Measurements from ENCODE around the gene FGF8. TPM values are rescaled to one million over a fixed set of nuclear protein-coding genes. Genes with fewer than 3 reads are reported as not detected.

Gene FGF8
- total RNA-seq, 3 donors from 2014 or later (not counting 1 experiment from before 2014, with no cell fraction given) = not detected

DNA sequence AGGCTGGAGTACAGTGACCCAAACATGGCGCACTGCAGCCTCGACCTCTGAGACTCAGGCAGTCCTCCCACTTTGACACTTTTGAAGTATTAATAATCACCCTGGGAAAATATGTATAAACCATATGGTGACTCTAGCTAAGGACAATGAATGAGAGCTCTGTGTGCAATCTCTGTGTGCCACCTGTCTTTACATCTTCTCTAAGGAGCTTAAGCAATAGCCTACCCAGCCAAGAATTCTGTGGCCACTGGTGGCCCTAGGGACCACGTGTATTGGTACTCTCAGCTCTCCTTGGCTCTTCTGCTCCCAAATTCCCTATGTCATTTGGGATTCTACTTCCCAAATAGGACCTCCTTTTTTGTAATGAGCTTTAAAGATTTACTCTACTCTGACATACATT lies 23.7 kb downstream of the FGF8 start:
- H3K36me3 ChIP-seq (ENCODE audit: control insufficient read depth, insufficient read depth, low read length) = no peaks in the 10 kb centered on the region
- intact Hi-C loops (cut with micrococcal nuclease) = no loop called here
- ATAC-seq (no peak), DNase-seq (no peak)
- H3K27ac ChIP-seq (ENCODE audit: low read length) = no peak overlapping the region
- TF ChIP-seq, protein P1, sequence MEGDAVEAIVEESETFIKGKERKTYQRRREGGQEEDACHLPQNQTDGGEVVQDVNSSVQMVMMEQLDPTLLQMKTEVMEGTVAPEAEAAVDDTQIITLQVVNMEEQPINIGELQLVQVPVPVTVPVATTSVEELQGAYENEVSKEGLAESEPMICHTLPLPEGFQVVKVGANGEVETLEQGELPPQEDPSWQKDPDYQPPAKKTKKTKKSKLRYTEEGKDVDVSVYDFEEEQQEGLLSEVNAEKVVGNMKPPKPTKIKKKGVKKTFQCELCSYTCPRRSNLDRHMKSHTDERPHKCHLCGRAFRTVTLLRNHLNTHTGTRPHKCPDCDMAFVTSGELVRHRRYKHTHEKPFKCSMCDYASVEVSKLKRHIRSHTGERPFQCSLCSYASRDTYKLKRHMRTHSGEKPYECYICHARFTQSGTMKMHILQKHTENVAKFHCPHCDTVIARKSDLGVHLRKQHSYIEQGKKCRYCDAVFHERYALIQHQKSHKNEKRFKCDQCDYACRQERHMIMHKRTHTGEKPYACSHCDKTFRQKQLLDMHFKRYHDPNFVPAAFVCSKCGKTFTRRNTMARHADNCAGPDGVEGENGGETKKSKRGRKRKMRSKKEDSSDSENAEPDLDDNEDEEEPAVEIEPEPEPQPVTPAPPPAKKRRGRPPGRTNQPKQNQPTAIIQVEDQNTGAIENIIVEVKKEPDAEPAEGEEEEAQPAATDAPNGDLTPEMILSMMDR (IDR thresholded peaks at IDR 0.05) = no peak
- Mint-ChIP-seq H3K27me3 (ENCODE audit: low read depth in 2 of 2) (peaks cover 21 to 30% of the 10 kb centered on the region in 2 donors), H3K9me3 (no peaks in the 10 kb centered on the region), H3K4me3 (no peak overlapping the region), H3K36me3 (no peaks in the 10 kb centered on the region), H3K27ac (no peak overlapping the region), H3K4me1 (no peaks in the 10 kb centered on the region)
- WGBS (ENCODE audit: insufficient coverage) = 86% methylated on average over 3 of the region's 3 CpGs
- H3K27me3 ChIP-seq (ENCODE audit: control insufficient read depth, insufficient read depth, low read length) = peaks cover 3% of the 10 kb centered on the region
- no peaks in the 10 kb centered on the region for H3K9me3 ChIP-seq (ENCODE audit: control insufficient read depth, insufficient read depth, low read length)
- H3K4me3 ChIP-seq (ENCODE audit: low read length) = no peak overlapping the region
- H3K4me1 ChIP-seq (ENCODE audit: control insufficient read depth, insufficient read depth, low read length) = no peaks in the 10 kb centered on the region

DNA sequence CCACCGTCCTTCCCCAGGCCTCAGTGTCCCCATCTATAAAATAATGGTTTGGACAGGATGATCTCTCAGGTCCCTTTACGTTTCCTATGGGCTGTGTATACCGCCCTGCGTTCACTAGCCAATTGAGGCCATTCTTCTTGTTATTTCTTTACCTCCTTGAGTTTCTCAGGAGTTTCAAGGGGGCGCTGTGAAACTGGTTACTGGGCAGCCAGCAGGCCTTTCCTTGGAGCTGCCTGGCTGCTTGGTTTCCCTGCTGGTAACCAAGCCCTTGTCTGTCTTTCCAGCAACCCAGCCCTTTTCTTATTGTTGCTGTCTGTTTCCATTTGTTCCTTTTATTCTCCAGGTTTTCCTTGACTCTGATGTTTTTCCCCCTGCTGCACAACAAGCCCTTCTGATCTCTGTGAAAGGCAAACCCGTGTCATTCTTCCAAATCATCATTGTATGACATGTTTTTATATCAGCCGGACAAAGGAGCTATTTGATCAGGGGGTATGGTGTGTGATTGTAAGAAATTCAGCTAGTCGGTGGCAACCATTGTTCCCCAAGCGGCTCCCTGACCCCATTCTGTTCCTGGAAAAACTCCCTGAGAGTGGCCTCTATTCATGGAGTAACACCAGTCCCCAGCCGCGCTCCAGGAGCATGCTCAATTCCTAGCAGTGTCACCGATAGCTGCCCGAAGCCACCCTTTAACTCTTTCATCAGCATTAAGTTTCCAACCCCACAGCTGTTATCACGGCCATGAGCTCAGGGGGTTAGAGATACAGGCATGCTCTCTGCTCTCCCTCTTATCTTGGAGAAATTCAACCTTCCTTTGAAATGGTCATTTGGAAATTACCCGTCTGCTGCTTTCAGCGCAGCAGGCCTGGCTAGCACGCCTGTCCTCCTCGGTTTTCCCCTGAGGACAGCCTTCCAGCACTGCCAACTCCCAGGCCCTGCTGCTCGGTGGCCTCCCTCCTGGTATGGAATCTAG lies 26.6 kb downstream of the FGF8 start:
- WGBS (ENCODE audit: insufficient coverage) = 91% methylated on average over 19 of the region's 19 CpGs
- DNase-seq = no peak

DNA sequence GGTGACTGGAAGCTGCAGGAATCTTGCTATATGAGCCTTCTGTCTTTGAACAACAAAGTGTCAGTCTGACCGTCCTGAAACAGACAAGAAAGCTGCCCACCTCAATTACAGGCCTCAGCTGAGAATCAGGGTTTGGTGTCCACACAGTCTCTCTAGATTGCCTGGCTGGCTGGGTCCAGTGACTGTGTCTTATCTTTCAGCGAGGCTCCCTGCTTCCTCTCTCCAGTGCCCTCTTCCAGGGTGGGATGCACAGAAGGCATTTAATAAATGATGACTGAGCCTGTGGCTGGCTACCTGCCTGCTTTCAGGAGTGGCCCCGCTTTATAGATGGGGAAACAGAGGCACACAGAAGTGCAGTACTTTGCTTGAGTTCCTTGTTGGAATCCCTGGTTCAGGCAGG lies 27.4 kb downstream of the FGF8 start:
- intact Hi-C loops (cut with micrococcal nuclease) = no loop called here

More for the DNA sequence above, 26.6 kb downstream of the FGF8 start:
- no peaks in the 10 kb centered on the region for H3K4me1 ChIP-seq (ENCODE audit: control insufficient read depth, insufficient read depth, low read length)
- H3K4me3 ChIP-seq (ENCODE audit: low read length) = no peak overlapping the region
- no peaks in the 10 kb centered on the region for H3K9me3 ChIP-seq (ENCODE audit: control insufficient read depth, insufficient read depth, low read length)
- Mint-ChIP-seq H3K27ac (no peak overlapping the region), H3K27me3 (ENCODE audit: low read depth in 2 of 2) (peaks cover 13 to 22% of the 10 kb centered on the region in 2 donors), H3K4me1 (no peaks in the 10 kb centered on the region), H3K36me3 (no peaks in the 10 kb centered on the region), H3K9me3 (no peaks in the 10 kb centered on the region), H3K4me3 (no peak overlapping the region)
- ATAC-seq = no peak
- intact Hi-C loops (cut with micrococcal nuclease) = no loop called here
- no peak overlapping the region for H3K27ac ChIP-seq (ENCODE audit: low read length)
- TF ChIP-seq, protein P1 (IDR thresholded peaks at IDR 0.05) = no peak
- peaks cover 3% of the 10 kb centered on the region for H3K27me3 ChIP-seq (ENCODE audit: control insufficient read depth, insufficient read depth, low read length)
- H3K36me3 ChIP-seq (ENCODE audit: control insufficient read depth, insufficient read depth, low read length) = no peaks in the 10 kb centered on the region

More for the DNA sequence above, 27.4 kb downstream of the FGF8 start:
- no peaks in the 10 kb centered on the region for H3K4me1 Mint-ChIP-seq
- Histone ChIP-seq H3K4me3 (ENCODE audit: low read length) (no peak overlapping the region), H3K36me3 (ENCODE audit: control insufficient read depth, insufficient read depth, low read length) (no peaks in the 10 kb centered on the region), H3K4me1 (ENCODE audit: control insufficient read depth, insufficient read depth, low read length) (no peaks in the 10 kb centered on the region), H3K27ac (ENCODE audit: low read length) (no peak overlapping the region), H3K9me3 (ENCODE audit: control insufficient read depth, insufficient read depth, low read length) (no peaks in the 10 kb centered on the region), H3K27me3 (ENCODE audit: control insufficient read depth, insufficient read depth, low read length) (peaks cover 3% of the 10 kb centered on the region)
- ATAC-seq = no peak
- TF ChIP-seq, protein P1 (IDR thresholded peaks at IDR 0.05) = no peak
- no peaks in the 10 kb centered on the region for H3K9me3 Mint-ChIP-seq
- H3K36me3 Mint-ChIP-seq = no peaks in the 10 kb centered on the region
- no peak for DNase-seq
- H3K27ac Mint-ChIP-seq = no peak overlapping the region
- 87% methylated on average over 3 of the region's 3 CpGs for WGBS (ENCODE audit: insufficient coverage)
- peaks cover 9 to 20% of the 10 kb centered on the region in 2 donors for H3K27me3 Mint-ChIP-seq (ENCODE audit: low read depth in 2 of 2)
- H3K4me3 Mint-ChIP-seq = no peak overlapping the region

All from natural killer cell (primary cell).